Measurements from ENCODE around the gene RFPL1.

The RFPL1 gene

GRCh38 chr22:29463629-29464028 is 25.2 kb downstream of the RFPL1 start:
- Histone ChIP-seq H3K27ac (ENCODE audit: low read depth, low read length) (no peak overlapping the region), H3K79me2 (ENCODE audit: insufficient read depth, low read length) (no peaks in the 10 kb centered on the region), H3F3A (ENCODE audit: insufficient read depth) (no peaks in the 10 kb centered on the region), H2AFZ (ENCODE audit: low read depth, low read length, severe bottlenecking) (no peak overlapping the region), H3K4me3 (ENCODE audit: insufficient read depth, low read length, poor library complexity, severe bottlenecking) (no peak overlapping the region), H3K9ac (ENCODE audit: low read length) (no peak overlapping the region), H3K4me2 (ENCODE audit: low read depth, low read length, poor library complexity, severe bottlenecking) (no peak overlapping the region), H3K9me2 (replicated peaks; ENCODE audit: insufficient read depth, low read length) (no peaks in the 10 kb centered on the region), H3K36me3 (ENCODE audit: low read length) (no peaks in the 10 kb centered on the region), H3K27me3 (ENCODE audit: low read length) (no peaks in the 10 kb centered on the region), H3K9me3 (ENCODE audit: insufficient read depth, low read length) (no peaks in the 10 kb centered on the region), H4K20me1 (ENCODE audit: low read depth, low read length) (no peaks in the 10 kb centered on the region)
- no peak for TF ChIP-seq EZH2phosphoT487 (conservative IDR thresholded peaks at IDR 0.05; ENCODE audit: low read length)
- no peak for TF ChIP-seq CTCF (IDR thresholded peaks at IDR 0.05; ENCODE audit: insufficient read depth, low read length, poor library complexity, severe bottlenecking)

GRCh38 chr22:29464581-29464980 is 26.2 kb downstream of the RFPL1 start:
- H3K9me2 ChIP-seq (replicated peaks; ENCODE audit: insufficient read depth, low read length), result no peaks in the 10 kb centered on the region
- no peak overlapping the region for H3K4me2 ChIP-seq (ENCODE audit: low read depth, low read length, poor library complexity, severe bottlenecking)
- H3F3A ChIP-seq (ENCODE audit: insufficient read depth), result no peaks in the 10 kb centered on the region
- TF ChIP-seq CTCF (IDR thresholded peaks at IDR 0.05; ENCODE audit: insufficient read depth, low read length, poor library complexity, severe bottlenecking) (no peak), EZH2phosphoT487 (conservative IDR thresholded peaks at IDR 0.05; ENCODE audit: low read length) (no peak)
- no peak overlapping the region for H3K27ac ChIP-seq (ENCODE audit: low read depth, low read length)
- no peak overlapping the region for H3K9ac ChIP-seq (ENCODE audit: low read length)
- no peaks in the 10 kb centered on the region for H4K20me1 ChIP-seq (ENCODE audit: low read depth, low read length)
- no peaks in the 10 kb centered on the region for H3K36me3 ChIP-seq (ENCODE audit: low read length)
- H3K4me3 ChIP-seq (ENCODE audit: insufficient read depth, low read length, poor library complexity, severe bottlenecking), result no peak overlapping the region
- no peaks in the 10 kb centered on the region for H3K9me3 ChIP-seq (ENCODE audit: insufficient read depth, low read length)
- H2AFZ ChIP-seq (ENCODE audit: low read depth, low read length, severe bottlenecking), result no peak overlapping the region
- no peaks in the 10 kb centered on the region for H3K79me2 ChIP-seq (ENCODE audit: insufficient read depth, low read length)
- no peaks in the 10 kb centered on the region for H3K27me3 ChIP-seq (ENCODE audit: low read length)

GRCh38 chr22:29469755-29470154 is 31.4 kb downstream of the RFPL1 start:
- no peaks in the 10 kb centered on the region for H3K9me2 ChIP-seq (replicated peaks; ENCODE audit: insufficient read depth, low read length)
- H4K20me1 ChIP-seq (ENCODE audit: low read depth, low read length), result no peaks in the 10 kb centered on the region
- TF ChIP-seq EZH2phosphoT487 (conservative IDR thresholded peaks at IDR 0.05; ENCODE audit: low read length) (no peak), CTCF (IDR thresholded peaks at IDR 0.05; ENCODE audit: insufficient read depth, low read length, poor library complexity, severe bottlenecking) (no peak)
- H3K9ac ChIP-seq (ENCODE audit: low read length), result no peak overlapping the region
- H2AFZ ChIP-seq (ENCODE audit: low read depth, low read length, severe bottlenecking), result no peak overlapping the region
- no peak overlapping the region for H3K4me3 ChIP-seq (ENCODE audit: insufficient read depth, low read length, poor library complexity, severe bottlenecking)
- H3K27ac ChIP-seq (ENCODE audit: low read depth, low read length), result no peak overlapping the region
- H3K27me3 ChIP-seq (ENCODE audit: low read length), result no peaks in the 10 kb centered on the region
- no peaks in the 10 kb centered on the region for H3K36me3 ChIP-seq (ENCODE audit: low read length)
- no peaks in the 10 kb centered on the region for H3K9me3 ChIP-seq (ENCODE audit: insufficient read depth, low read length)
- peak overlapping the region; percentile 50 for H3K4me2 ChIP-seq (ENCODE audit: low read depth, low read length, poor library complexity, severe bottlenecking)
- H3F3A ChIP-seq (ENCODE audit: insufficient read depth), result no peaks in the 10 kb centered on the region
- H3K79me2 ChIP-seq (ENCODE audit: insufficient read depth, low read length), result no peaks in the 10 kb centered on the region
